ENCODE results near the gene PRKCZ.

PRKCZ gene

GRCh38 chr1:2024887-2025286 lies 25.3 kb upstream of the PRKCZ start:
- no peak for DNase-seq (ENCODE audit: low read depth in 2 of 2)

- no peak for DNase-seq (ENCODE audit: low read depth in 2 of 2)
These were observed 24.7 kb upstream of the PRKCZ start for GRCh38 chr1:2025491-2025981.

GRCh38 chr1:2027961-2028583 lies 22.1 kb upstream of the PRKCZ start:
- no peak for DNase-seq (ENCODE audit: low read depth in 2 of 2)

GRCh38 chr1:2028870-2029560 lies 21.2 kb upstream of the PRKCZ start:
- DNase-seq (ENCODE audit: low read depth in 2 of 2), result no peak

GRCh38 chr1:2029561-2029960 lies 20.6 kb upstream of the PRKCZ start:
- no peak for DNase-seq (ENCODE audit: low read depth in 2 of 2)

GRCh38 chr1:2030076-2030871 lies 19.9 kb upstream of the PRKCZ start:
- no peak for DNase-seq (ENCODE audit: low read depth in 2 of 2)

- DNase-seq (ENCODE audit: low read depth in 2 of 2), result no peak
These were observed 18.4 kb upstream of the PRKCZ start for GRCh38 chr1:2031546-2032540.

- DNase-seq (ENCODE audit: low read depth in 2 of 2), result no peak
These were observed 17.5 kb upstream of the PRKCZ start for GRCh38 chr1:2032737-2033136.

GRCh38 chr1:2033165-2033564 lies 17.0 kb upstream of the PRKCZ start:
- DNase-seq (ENCODE audit: low read depth in 2 of 2), result no peak

GRCh38 chr1:2036287-2036686 lies 13.9 kb upstream of the PRKCZ start:
- no peak for DNase-seq (ENCODE audit: low read depth in 2 of 2)

GRCh38 chr1:2037314-2037979 lies 12.8 kb upstream of the PRKCZ start:
- no peak for DNase-seq (ENCODE audit: low read depth in 2 of 2)

- DNase-seq (ENCODE audit: low read depth in 2 of 2), result no peak
These were observed 12.0 kb upstream of the PRKCZ start for GRCh38 chr1:2038229-2038628.

GRCh38 chr1:2039251-2039650 lies 11.0 kb upstream of the PRKCZ start:
- no peak for DNase-seq (ENCODE audit: low read depth in 2 of 2)

- DNase-seq (ENCODE audit: low read depth in 2 of 2), result no peak
These were observed 8.9 kb upstream of the PRKCZ start for GRCh38 chr1:2041305-2041704.

GRCh38 chr1:2041887-2042286 lies 8.3 kb upstream of the PRKCZ start:
- DNase-seq (ENCODE audit: low read depth in 2 of 2), result no peak

- no peak for DNase-seq (ENCODE audit: low read depth in 2 of 2)
These were observed 7.1 kb upstream of the PRKCZ start for GRCh38 chr1:2042830-2043773.

- no peak for DNase-seq (ENCODE audit: low read depth in 2 of 2)
These were observed 6.3 kb upstream of the PRKCZ start for GRCh38 chr1:2043886-2044285.

- DNase-seq (ENCODE audit: low read depth in 2 of 2), result peak; percentile 49 to 58
These were observed 5.5 kb upstream of the PRKCZ start for GRCh38 chr1:2044510-2045319.

Data from activated CD8-positive, alpha-beta memory T cell treated with anti-CD3 and anti-CD28 coated beads for 4 hours (primary cell).